ENCODE measurements around the gene BTBD6. TPM values are rescaled to one million over a fixed set of nuclear protein-coding genes. Genes with fewer than 3 reads are reported as not detected.

BTBD6 gene
- total RNA-seq, 4 donors from 2014 or later, result 44.5 to 70.6 (median 62.6) TPM

DNA sequence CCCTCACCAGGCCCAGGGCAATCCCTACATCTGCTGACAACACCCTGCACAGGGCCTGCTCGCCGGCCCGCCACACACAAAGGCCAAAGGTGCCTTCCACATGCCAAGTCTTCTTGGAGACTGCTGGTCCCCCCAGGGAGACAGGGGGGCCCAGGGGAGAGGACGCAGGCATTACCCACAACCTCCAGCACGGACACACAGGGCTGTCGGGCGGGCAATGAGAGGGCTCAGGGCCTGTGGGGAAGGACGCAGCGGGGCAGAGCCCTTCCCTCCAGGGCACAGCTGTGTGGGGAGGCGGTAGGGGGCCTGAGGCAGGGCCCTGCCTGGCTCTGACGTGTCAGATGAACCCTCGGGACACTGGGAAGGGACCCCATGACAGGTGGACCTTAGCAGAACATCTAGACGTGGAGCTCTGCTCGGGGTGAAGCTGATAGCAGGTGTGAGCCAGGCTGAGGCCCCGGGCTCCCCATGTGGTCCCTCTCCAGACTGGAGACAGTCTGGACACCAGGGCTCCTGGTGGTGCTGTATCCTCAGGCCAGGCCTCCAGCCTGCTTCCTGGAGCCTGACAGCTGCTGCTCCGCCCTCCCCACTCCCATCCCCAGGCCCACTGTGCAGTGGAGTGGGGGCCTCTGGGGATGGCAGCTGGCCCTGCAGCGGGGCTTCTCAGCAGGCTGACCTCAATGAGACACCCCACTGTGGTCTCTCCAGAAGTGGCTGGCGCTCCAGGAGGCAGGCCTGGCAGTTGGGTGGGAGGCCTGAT is 35.6 kb upstream of the BTBD6 start:
- no peak overlapping the region for H3K4me3 ChIP-seq (ENCODE audit: low read depth, poor library complexity, severe bottlenecking)
- 87 to 91% methylated on average over 17 to 18 of the region's 18 CpGs for WGBS, 2 donors
- DNase-seq (ENCODE audit: low spot score in 2 of 2), result no peak
- intact Hi-C loops (cut with DNase I; ENCODE audit: low total_unique reads), result no loop called here
- no peak for TF ChIP-seq POLR2A (IDR thresholded peaks at IDR 0.05)
- TF ChIP-seq, protein P1, sequence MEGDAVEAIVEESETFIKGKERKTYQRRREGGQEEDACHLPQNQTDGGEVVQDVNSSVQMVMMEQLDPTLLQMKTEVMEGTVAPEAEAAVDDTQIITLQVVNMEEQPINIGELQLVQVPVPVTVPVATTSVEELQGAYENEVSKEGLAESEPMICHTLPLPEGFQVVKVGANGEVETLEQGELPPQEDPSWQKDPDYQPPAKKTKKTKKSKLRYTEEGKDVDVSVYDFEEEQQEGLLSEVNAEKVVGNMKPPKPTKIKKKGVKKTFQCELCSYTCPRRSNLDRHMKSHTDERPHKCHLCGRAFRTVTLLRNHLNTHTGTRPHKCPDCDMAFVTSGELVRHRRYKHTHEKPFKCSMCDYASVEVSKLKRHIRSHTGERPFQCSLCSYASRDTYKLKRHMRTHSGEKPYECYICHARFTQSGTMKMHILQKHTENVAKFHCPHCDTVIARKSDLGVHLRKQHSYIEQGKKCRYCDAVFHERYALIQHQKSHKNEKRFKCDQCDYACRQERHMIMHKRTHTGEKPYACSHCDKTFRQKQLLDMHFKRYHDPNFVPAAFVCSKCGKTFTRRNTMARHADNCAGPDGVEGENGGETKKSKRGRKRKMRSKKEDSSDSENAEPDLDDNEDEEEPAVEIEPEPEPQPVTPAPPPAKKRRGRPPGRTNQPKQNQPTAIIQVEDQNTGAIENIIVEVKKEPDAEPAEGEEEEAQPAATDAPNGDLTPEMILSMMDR (IDR thresholded peaks at IDR 0.05), result no peak

DNA sequence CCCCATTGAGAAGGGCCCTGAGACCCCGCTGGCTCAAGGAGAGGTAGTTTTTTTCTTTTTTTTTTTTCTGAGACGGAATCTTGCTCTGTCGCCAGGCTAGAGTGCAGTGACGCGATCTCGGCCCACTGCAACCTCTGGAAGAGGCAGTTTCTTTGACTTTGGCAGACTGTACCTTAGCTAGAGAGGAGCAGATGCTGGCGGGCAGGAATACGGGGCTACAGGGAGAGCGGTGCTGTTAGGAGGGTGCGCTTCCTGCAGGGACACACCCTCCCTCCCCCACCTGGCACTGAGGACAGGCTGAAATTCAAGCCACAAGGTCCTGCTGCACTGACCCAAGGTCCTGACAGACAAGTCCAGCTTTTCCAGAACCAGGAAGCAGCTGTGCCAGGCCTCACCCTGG is 35.0 kb upstream of the BTBD6 start:
- intact Hi-C loops (cut with DNase I; ENCODE audit: low total_unique reads), result no loop called here
- no peak for TF ChIP-seq POLR2A (IDR thresholded peaks at IDR 0.05)
- TF ChIP-seq, protein P1 (IDR thresholded peaks at IDR 0.05), result no peak
- no peak for DNase-seq (ENCODE audit: low spot score in 2 of 2)
- H3K4me3 ChIP-seq (ENCODE audit: low read depth, poor library complexity, severe bottlenecking), result no peak overlapping the region
- WGBS, 2 donors, result 93 to 95% methylated on average over 10 of the region's 10 CpGs

DNA sequence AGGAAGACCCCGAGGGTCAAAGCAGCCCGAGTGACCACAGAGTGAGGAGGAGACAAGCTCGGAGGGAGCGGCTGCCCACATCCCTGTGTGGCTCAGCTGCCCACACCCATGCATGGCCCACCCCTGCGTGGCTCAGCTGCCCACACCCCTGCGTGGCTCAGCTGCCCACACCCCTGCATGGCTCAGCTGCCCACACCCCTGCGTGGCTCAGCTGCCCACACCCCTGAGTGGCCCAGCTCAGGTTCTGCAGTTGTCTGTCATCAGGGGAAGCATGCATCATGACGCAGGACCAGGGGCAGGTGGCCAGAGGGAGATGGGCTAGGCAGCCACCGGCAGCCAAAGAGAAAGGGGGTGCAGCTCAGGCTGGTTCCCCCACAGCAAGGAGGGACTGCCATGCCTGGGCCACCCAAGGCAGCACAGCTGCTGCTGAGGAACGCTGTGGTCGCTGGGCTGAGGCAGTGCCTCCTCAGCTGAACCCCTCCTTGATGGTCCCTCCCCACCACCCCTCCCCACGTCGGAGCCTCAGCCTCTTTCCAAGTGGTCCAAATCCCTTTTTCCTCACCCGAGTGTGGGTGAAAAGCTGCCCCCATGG is 33.9 kb upstream of the BTBD6 start:
- intact Hi-C loops (cut with DNase I; ENCODE audit: low total_unique reads), result no loop called here
- WGBS, 2 donors, result 88 to 93% methylated on average over 13 to 14 of the region's 14 CpGs
- no peak overlapping the region for H3K4me3 ChIP-seq (ENCODE audit: low read depth, poor library complexity, severe bottlenecking)

DNA sequence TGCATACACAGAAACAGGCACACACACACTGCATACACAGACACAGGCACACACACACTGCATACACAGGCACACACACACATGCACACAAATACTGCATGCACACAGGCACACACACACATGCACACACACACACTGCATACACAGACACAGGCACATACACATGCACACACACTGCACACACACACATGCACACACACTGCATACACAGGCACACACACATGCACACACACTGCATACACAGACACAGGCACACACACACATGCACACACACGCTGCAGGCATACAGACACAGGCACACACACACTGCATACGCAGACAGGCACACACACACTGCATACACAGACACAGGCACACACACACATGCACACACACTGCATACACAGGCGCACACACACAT is 32.7 kb upstream of the BTBD6 start:
- H3K4me3 ChIP-seq (ENCODE audit: low read depth, poor library complexity, severe bottlenecking), result no peak overlapping the region
- DNase-seq (ENCODE audit: low spot score in 2 of 2), result no peak
- intact Hi-C loops (cut with DNase I; ENCODE audit: low total_unique reads), result no loop called here
- 93 to 96% methylated on average over 3 of the region's 3 CpGs for WGBS, 2 donors
- no peak for TF ChIP-seq POLR2A (IDR thresholded peaks at IDR 0.05)
- TF ChIP-seq, protein P1 (IDR thresholded peaks at IDR 0.05), result no peak

More for the DNA sequence above, 33.9 kb upstream of the BTBD6 start:
- TF ChIP-seq, protein P1 (IDR thresholded peaks at IDR 0.05), result no peak
- no peak for TF ChIP-seq POLR2A (IDR thresholded peaks at IDR 0.05)
- DNase-seq (ENCODE audit: low spot score in 2 of 2), result no peak

DNA sequence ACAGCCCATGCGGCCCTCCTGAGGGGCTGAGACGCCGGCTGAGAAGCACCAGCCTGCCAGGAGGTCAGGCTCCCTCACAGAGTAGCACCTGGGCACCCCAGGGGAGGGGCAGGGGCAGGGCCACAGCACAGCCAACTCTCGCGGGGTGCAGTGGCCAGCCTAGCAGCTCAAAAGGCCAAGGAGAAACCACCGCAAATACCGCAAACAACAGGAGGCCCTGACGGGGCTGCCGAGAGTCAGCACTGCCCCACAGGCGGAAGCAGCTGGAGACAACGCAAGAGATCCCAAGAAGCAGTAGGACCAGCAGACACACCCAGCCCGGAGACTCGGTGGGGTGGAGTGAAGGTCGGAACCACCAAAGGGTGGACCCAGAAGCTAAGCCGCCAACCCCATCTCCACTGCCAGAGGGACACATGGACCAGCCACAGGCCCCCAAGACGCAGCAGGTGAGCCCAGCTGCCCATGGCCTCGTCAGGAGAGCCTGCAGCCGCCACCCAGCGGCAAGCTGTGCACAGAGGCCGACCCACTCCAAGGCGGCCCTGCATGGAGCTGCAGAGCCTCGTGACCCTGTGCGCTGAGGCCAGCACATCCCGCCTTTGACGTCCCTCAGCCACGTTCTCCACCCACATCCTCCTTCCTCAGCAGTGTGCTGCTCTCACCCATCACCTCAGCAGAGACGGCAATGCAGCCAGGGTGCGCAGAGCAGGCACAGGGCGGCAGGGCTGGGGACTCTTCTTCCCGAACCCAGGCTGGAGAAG is 31.7 kb upstream of the BTBD6 start:
- H3K4me3 ChIP-seq (ENCODE audit: low read depth, poor library complexity, severe bottlenecking), result no peak overlapping the region
- 92 to 93% methylated on average over 30 of the region's 30 CpGs for WGBS, 2 donors

More for the DNA sequence above, 31.7 kb upstream of the BTBD6 start:
- intact Hi-C loops (cut with DNase I; ENCODE audit: low total_unique reads), result no loop called here
- no peak for TF ChIP-seq POLR2A (IDR thresholded peaks at IDR 0.05)
- TF ChIP-seq, protein P1 (IDR thresholded peaks at IDR 0.05), result no peak
- no peak for DNase-seq (ENCODE audit: low spot score in 2 of 2)
